ENCODE results near the gene NDC80.
A peak's percentile ranks its signal among the peaks of the same experiment; 100 is the strongest.

Gene NDC80

DNA sequence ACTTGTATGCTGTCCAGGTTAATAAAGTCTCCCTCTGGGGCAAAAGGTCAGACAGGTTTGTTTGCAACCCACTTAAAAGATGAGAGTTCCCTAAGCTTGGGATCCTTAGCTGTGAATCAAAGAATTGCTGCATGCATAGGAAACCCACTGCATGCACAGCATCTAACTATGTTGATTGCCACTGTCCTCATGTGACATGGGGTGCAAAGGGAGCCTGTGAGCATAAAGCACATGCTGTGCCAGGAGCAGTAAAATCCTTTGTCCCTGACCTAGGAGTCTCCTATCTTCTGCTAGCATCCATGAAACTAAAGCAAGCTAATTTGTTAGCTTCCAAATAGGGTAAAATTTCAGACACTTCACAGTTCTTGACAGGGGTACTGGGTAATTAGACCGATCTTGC lies 13.8 kb upstream of the NDC80 start:
- no peak for DNase-seq (ENCODE audit: low read depth in 2 of 2)

DNA sequence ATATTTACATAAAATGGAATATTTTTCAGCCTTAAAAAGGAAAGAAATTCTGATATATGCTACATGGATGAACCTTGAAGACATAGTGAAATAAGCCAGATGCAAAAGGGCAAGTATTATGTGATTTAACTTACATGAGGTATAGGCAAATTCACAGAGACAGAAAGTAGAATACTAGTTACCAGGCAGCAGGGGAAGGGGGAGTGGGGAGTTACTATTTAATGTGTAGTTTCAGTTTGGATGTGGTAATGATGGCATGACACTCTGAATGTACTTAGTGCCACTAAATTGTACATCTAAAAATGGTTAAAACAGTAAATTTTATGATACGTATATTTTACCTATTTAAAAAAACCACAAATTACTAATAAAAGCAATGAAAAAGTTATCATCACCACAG lies 12.1 kb upstream of the NDC80 start:
- DNase-seq (ENCODE audit: low read depth in 2 of 2) = no peak

- DNase-seq (ENCODE audit: low read depth in 2 of 2) = no peak
Observed at GRCh38 chr18:2564373-2564772, 7.0 kb upstream of the NDC80 start.

DNA sequence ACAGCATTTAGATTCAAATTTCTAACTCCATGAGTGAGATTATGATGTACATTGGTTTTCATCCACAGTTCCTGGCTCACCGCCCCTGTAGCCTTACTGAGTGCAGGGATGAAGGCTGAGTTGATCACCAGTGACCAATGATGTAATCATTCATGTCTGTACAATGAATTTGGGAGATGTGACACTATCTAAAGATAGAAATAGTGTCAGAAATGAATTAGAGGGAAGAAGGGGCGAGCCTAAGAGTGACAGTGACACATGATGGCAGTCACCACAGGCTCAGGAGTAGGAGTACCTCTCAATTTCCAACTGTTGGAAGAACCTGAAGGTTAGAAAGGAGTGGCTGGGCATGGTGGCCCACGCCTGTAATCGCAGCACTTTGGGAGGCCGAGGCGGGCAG lies 3.2 kb upstream of the NDC80 start:
- no peak for DNase-seq (ENCODE audit: low read depth in 2 of 2)

GRCh38 chr18:2568605-2569004 lies 2.8 kb upstream of the NDC80 start:
- no peak for DNase-seq (ENCODE audit: low read depth in 2 of 2)

GRCh38 chr18:2569338-2570207 lies 1.8 kb upstream of the NDC80 start:
- DNase-seq (ENCODE audit: low read depth in 2 of 2) = no peak

DNA sequence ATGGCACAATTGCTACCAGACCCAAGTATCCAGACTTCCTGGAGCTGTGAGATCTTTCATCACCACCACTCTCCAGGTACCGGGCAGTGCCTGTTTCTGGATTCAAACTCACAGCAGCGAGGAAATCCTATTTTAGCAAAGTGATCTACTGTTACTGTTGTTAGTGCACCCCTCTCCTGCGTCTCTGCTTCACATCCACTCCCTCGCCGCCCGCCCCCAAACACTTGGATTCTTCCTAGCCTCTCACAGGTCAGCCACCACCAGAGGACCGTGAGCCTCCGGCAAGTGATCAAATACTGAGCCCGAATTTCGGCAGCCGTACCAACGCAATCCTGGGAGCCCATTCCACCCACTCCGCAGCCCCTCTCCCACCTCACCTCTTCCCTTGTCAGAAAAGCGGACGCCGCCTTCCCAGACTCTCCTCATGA lies 571 bp upstream of the NDC80 start:
- peak; percentile 26 to 40 for DNase-seq (ENCODE audit: low read depth in 2 of 2)

DNA sequence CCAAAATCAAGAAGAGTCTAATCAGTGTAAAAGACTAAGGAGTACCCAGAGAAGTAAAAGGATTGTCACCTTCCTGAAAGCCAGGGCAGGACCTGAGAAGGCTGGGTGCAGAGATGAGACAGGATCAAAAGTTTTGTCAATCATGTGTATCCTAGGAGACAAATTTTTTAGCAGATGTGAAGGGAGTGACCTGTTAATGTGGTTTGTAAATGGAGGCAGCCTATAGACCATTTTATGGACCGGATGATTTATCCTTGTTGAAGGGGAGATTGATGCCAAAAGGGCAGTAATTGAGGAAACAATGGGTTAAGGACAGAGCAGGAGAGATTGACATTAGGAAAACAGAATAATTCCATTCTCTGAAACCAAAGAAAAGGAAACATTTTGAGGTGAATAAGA lies 813 bp downstream of the NDC80 start:
- no peak for DNase-seq (ENCODE audit: low read depth in 2 of 2)

- no peak for DNase-seq (ENCODE audit: low read depth in 2 of 2)
Observed at GRCh38 chr18:2572892-2573291, 1.5 kb downstream of the NDC80 start.

DNA sequence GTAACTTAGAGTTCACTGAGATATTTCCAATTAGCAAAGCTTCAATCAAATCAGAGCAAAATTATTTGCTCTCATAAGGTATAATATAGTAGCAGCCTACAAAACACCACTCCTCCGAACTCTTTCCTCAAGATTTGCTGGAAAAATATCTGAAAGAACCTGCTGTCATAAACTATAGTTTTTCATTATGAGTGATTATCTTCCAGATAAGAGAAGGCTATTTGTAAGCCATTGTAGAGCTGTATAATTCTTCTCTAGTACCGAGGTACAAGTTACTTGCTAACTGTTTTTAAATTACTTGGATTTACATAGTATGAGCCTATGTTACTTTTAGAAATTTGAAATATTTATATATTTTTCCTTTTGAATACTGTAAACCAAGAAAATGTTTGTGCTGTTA lies 2.1 kb downstream of the NDC80 start:
- no peak for DNase-seq (ENCODE audit: low read depth in 2 of 2)

DNA sequence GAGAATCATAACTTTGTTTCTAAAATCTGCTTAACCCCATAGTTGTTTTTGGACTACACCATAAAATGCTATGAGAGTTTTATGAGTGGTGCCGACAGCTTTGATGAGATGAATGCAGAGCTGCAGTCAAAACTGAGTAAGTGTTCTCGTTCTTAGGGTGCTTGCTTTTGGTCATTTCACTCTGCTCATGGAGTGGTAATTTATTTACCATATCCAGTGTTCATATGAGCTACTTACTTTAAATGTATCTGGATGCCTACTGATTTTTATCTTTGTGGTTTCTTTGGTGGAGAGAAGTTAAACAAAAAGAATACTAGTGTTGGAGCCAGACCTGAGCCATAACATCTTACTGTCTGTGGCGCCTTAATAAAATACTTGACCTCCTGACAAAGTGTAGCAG lies 16.4 kb downstream of the NDC80 start:
- DNase-seq (ENCODE audit: low read depth in 2 of 2) = no peak

- no peak for DNase-seq (ENCODE audit: low read depth in 2 of 2)
Observed at GRCh38 chr18:2588666-2589344, 17.4 kb downstream of the NDC80 start.

DNA sequence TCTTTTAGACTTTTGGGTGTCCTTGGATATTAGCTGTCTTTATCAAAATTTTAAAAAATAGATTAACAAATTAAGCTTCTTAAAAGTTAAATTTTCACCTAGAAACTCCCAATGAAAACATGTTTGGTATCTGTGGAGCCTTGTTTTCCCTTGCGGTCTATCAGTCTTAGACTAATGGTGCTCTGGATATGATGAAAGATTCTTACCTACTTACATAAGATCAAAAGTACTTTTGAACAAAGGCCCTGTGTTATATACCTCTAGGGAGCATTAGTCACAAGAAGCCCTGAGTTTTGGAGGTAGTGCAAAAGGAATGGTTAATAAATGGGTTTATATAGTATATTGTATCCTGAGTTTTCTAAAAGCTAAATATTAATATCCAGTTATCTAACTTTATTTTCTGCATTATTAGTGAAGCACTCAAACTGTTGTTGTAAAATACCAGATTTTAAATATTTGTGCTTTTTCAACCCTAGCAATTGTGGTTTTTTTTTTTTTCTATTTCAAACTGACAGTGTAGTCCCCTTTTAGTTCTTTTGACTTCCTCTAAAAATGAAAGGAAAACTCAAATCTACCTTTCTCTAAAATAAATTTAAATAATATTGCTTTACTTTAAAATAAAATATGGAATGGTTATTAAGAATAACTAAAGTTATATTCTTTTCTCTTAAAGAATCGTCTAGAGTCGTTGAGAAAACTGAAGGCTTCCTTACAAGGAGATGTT lies 18.1 kb downstream of the NDC80 start:
- no peak for DNase-seq (ENCODE audit: low read depth in 2 of 2)

- DNase-seq (ENCODE audit: low read depth in 2 of 2) = no peak
Observed at GRCh38 chr18:2590303-2590702, 18.9 kb downstream of the NDC80 start.

GRCh38 chr18:2597639-2598038 lies 26.3 kb downstream of the NDC80 start:
- DNase-seq (ENCODE audit: low read depth in 2 of 2) = no peak

DNA sequence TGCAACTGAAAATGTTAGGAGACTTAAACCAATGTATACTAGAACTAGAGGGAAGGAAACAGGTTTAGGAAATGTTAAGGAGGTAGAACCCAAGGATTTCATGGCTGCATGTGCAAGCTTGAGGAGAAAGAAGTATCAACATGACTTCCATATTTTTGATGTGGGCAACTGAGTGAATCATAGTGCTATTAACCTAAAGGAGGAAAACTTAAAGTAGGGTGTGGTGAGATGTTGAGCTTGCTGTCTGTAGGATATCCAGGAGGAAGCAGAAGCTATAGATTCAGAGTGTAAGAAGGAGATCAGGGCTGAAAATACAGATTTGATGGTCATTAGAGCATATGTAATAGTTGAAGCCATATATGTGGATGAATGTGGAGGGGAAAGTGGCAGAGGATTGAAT lies 31.5 kb downstream of the NDC80 start:
- no peak for DNase-seq (ENCODE audit: low read depth in 2 of 2)

GRCh38 chr18:2606335-2606734 lies 35.0 kb downstream of the NDC80 start:
- no peak for DNase-seq (ENCODE audit: low read depth in 2 of 2)

DNA sequence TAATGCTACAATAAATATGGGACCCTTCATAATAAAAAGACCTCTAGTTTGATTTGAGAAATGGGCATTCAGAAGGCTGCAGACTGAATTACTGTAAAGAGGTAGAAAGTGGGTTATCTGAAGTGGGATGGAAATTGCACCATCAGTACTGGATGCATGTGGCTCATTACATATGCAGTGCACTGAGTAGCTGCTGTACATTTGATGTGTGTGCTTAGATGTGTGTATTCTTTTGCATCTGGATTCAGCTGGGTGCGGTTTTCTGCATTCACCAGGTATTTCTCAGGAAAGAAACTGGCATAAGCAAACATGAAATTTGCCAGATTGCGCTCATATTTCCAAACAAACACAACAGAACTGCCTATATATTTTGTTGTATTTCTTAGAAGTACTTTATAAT lies 38.2 kb downstream of the NDC80 start:
- DNase-seq (ENCODE audit: low read depth in 2 of 2) = no peak

GRCh38 chr18:2610549-2610948 lies 39.2 kb downstream of the NDC80 start:
- no peak for DNase-seq (ENCODE audit: low read depth in 2 of 2)

- no peak for DNase-seq (ENCODE audit: low read depth in 2 of 2)
Observed at GRCh38 chr18:2612996-2613395, 41.6 kb downstream of the NDC80 start.

DNA sequence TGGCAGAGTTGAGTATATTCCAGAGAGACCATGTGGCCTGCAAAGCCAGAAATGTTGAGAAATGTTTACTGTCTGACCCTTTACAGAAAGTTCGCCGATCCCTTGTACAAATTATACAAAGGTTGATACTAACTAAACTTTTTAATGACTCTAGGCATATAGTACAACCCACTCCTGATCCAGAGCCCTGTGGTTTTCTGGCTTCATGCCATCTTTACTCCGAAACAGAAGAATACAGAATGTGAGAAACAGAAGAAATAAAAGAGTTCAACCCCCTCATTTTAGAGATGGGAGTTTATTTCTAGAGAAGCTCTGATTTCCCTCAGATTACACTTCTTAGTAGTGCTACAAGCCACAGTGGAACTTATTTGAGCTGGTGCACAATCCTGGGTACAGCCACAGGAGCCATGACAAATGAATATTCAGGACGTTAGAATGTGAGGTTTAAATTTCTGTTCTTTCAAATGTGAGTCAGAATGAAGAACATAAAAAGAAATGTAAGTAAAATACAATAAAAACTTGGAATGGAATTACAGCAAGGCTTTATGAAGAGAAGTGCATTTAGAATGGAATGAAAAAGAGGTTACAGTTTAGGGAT lies 46.1 kb downstream of the NDC80 start:
- DNase-seq (ENCODE audit: low read depth in 2 of 2) = no peak

DNA sequence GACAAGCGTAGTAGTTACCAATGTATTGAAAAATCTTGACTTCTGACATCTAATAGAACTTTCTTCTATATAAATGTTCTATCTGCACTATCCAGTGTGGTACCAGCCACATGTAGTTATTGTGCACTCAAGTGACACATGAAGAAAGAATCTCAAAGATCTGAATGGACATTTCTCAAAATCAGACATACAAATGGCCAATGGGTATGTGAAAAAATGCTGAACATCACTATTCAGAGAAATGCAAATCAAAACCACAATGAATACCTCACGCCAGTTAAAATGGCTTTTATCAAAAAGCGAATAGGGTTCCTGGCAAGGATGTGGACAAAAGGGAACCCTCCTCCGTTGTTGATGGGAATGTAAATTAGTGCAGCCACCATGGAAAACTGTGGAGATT lies 46.7 kb downstream of the NDC80 start:
- DNase-seq (ENCODE audit: low read depth in 2 of 2) = no peak

All from stimulated activated CD8-positive, alpha-beta memory T cell treated with anti-CD3 and anti-CD28 coated beads, Interleukin-7, amount 100 ng/mL, for 4 hours (primary cell).